SK-N-SH treated with all-trans-retinoic acid at 6 μM for 48 hours (cell line): ENCODE data around the gene C1orf105.

ENCODE experiments used
- ARNTL ChIP-seq: fragments of 450-650 bp; formaldehyde crosslinking; IDR thresholded peaks from 2 replicates; pipeline ENCODE4 v1.5.0; 2020; ENCODE audit warnings: low read depth, mild to moderate bottlenecking, moderate library complexity, borderline replicate concordance
- ESRRG ChIP-seq: fragments of 250-450 bp; sonication (Bioruptor Pico); IDR thresholded peaks from 2 replicates; pipeline ENCODE4 v1.6.1; 2021; ENCODE audit warnings: mild to moderate bottlenecking
- OSR1 ChIP-seq: fragments of 250-450 bp; sonication (Bioruptor Pico); IDR thresholded peaks from 2 replicates; pipeline ENCODE4 v1.8.0; 2022; ENCODE audit warnings: moderate library complexity, mild to moderate bottlenecking, inconsistent platforms
- ZFP3 ChIP-seq: fragments of 250-450 bp; sonication (Bioruptor Pico); IDR thresholded peaks from 2 replicates; pipeline ENCODE4 v1.5.0; 2020; ENCODE audit warnings: mild to moderate bottlenecking, moderate library complexity
- ZFP30 ChIP-seq: fragments of 450-650 bp; formaldehyde crosslinking; IDR thresholded peaks from 2 replicates; pipeline ENCODE4 v1.5.0; 2022; ENCODE audit warnings: mild to moderate bottlenecking, moderate library complexity
- ZNF565 ChIP-seq: fragments of 450-650 bp; formaldehyde crosslinking; conservative IDR thresholded peaks from 2 replicates; pipeline ENCODE4 v1.5.0; 2020; ENCODE audit warnings: low read depth, mild to moderate bottlenecking, moderate library complexity
- ZNF70 ChIP-seq: fragments of 450-650 bp; formaldehyde crosslinking; IDR thresholded peaks from 2 replicates; pipeline ENCODE4 v1.5.0; 2020; ENCODE audit warnings: mild to moderate bottlenecking, moderate library complexity
- TF ChIP-seq, protein P1 (sequence below): fragments of 250-450 bp; sonication (Bioruptor Pico); IDR thresholded peaks from 2 replicates; pipeline ENCODE4 v1.8.0; 2020; ENCODE audit warnings: mild to moderate bottlenecking, moderate library complexity, borderline replicate concordance
- TF ChIP-seq, protein P2 (sequence below): fragments of 250-450 bp; sonication (Bioruptor Pico); IDR thresholded peaks from 2 replicates; pipeline ENCODE4 v1.5.0; 2020; ENCODE audit warnings: mild to moderate bottlenecking, moderate library complexity

DNA sequence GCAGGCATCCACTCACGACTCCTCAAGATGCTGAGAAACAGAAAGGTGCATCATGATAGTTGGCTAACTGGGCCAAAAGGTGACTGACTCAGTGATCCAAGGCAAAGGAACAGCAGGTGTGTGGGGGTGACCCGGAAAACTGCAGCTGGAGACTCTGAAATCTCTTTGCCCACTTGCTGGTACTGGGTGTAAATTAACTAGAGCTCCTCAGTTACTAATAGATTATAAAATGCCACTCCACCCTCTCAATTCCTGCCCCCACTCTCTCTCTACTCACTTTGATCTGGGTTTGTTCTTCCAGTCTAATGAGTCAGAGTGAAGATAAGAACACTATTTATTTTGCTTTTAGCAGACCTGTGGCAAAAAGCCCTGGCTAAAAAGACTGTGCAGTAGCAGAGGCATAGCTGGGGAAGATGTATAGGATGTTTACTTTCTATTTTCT, 30.5 kb downstream of the C1orf105 start:
- TF ChIP-seq, protein P1, sequence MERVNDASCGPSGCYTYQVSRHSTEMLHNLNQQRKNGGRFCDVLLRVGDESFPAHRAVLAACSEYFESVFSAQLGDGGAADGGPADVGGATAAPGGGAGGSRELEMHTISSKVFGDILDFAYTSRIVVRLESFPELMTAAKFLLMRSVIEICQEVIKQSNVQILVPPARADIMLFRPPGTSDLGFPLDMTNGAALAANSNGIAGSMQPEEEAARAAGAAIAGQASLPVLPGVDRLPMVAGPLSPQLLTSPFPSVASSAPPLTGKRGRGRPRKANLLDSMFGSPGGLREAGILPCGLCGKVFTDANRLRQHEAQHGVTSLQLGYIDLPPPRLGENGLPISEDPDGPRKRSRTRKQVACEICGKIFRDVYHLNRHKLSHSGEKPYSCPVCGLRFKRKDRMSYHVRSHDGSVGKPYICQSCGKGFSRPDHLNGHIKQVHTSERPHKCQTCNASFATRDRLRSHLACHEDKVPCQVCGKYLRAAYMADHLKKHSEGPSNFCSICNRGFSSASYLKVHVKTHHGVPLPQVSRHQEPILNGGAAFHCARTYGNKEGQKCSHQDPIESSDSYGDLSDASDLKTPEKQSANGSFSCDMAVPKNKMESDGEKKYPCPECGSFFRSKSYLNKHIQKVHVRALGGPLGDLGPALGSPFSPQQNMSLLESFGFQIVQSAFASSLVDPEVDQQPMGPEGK (CRISPR knock-in tag), result no peak
- TF ChIP-seq, protein P2, sequence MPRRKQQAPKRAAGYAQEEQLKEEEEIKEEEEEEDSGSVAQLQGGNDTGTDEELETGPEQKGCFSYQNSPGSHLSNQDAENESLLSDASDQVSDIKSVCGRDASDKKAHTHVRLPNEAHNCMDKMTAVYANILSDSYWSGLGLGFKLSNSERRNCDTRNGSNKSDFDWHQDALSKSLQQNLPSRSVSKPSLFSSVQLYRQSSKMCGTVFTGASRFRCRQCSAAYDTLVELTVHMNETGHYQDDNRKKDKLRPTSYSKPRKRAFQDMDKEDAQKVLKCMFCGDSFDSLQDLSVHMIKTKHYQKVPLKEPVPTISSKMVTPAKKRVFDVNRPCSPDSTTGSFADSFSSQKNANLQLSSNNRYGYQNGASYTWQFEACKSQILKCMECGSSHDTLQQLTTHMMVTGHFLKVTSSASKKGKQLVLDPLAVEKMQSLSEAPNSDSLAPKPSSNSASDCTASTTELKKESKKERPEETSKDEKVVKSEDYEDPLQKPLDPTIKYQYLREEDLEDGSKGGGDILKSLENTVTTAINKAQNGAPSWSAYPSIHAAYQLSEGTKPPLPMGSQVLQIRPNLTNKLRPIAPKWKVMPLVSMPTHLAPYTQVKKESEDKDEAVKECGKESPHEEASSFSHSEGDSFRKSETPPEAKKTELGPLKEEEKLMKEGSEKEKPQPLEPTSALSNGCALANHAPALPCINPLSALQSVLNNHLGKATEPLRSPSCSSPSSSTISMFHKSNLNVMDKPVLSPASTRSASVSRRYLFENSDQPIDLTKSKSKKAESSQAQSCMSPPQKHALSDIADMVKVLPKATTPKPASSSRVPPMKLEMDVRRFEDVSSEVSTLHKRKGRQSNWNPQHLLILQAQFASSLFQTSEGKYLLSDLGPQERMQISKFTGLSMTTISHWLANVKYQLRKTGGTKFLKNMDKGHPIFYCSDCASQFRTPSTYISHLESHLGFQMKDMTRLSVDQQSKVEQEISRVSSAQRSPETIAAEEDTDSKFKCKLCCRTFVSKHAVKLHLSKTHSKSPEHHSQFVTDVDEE (CRISPR knock-in tag), result no peak
- TF ChIP-seq ZNF565 (CRISPR knock-in tag) (no peak), ZFP30 (no peak), ZFP3 (CRISPR knock-in tag) (no peak), ARNTL (CRISPR knock-in tag) (no peak), OSR1 (CRISPR knock-in tag) (no peak), ESRRG (no peak), ZNF70 (CRISPR knock-in tag) (no peak)
